RWPE2 (cell line): Measurements from ENCODE around the gene INPP5J.

Experiments
- ATAC-seq: fragments of 200-7000 bp; cut with Tn5 transposase; 3 replicates; pipeline ENCODE4 v1.9.1; 2021; ENCODE audit warnings: low read depth
- DNase-seq: peaks from one replicate; pipeline ENCODE4 v3.0.0-alpha.2; 2020; ENCODE audit warnings: low spot score
- H3K27ac ChIP-seq: fragments of 450-650 bp; 2 replicates; pipeline ENCODE4 v1.5.1; 2017; ENCODE audit warnings: mild to moderate bottlenecking; ENCODE audit not compliant: poor library complexity, severe bottlenecking
- H3K27me3 ChIP-seq: fragments of 250-450 bp; sonication (Bioruptor Pico); 2 replicates; pipeline ENCODE4 v1.5.1; 2021; ENCODE audit warnings: mild to moderate bottlenecking, moderate library complexity; ENCODE audit not compliant: insufficient read depth, poor library complexity, severe bottlenecking
- H3K36me3 ChIP-seq: fragments of 250-450 bp; sonication (Bioruptor Pico); 2 replicates; pipeline ENCODE4 v1.5.1; 2020; ENCODE audit warnings: low read depth, mild to moderate bottlenecking, moderate library complexity
- H3K4me1 ChIP-seq: fragments of 250-450 bp; sonication (Bioruptor Pico); 2 replicates; pipeline ENCODE4 v1.5.1; 2021; ENCODE audit warnings: mild to moderate bottlenecking, moderate library complexity; ENCODE audit not compliant: insufficient read depth, poor library complexity, severe bottlenecking
- H3K4me3 ChIP-seq: fragments of 250-450 bp; sonication (Bioruptor Pico); 2 replicates; pipeline ENCODE4 v1.5.1; 2021; ENCODE audit warnings: mild to moderate bottlenecking, moderate library complexity; ENCODE audit not compliant: severe bottlenecking
- H3K9me3 ChIP-seq: fragments of 250-450 bp; sonication (Bioruptor Pico); 2 replicates; pipeline ENCODE4 v1.5.1; 2021; ENCODE audit warnings: mild to moderate bottlenecking, moderate library complexity; ENCODE audit not compliant: severe bottlenecking
- CTCF ChIP-seq: fragments of 450-650 bp; IDR thresholded peaks from one replicate; pipeline ENCODE4 v1.5.1; 2017; ENCODE audit warnings: mild to moderate bottlenecking, moderate library complexity; ENCODE audit not compliant: poor library complexity, severe bottlenecking

INPP5J gene

GRCh38 chr22:31103899-31104694, 18.7 kb upstream of the INPP5J start:
- no peaks in the 10 kb centered on the region for H3K9me3 ChIP-seq
- TF ChIP-seq CTCF: no peak
- no peaks in the 10 kb centered on the region for H3K27me3 ChIP-seq
- no peak overlapping the region for H3K27ac ChIP-seq
- DNase-seq (peak; percentile 64), ATAC-seq (no peak)
- H3K4me3 ChIP-seq: no peak overlapping the region
- H3K4me1 ChIP-seq: peaks cover 6% of the 10 kb centered on the region
- H3K36me3 ChIP-seq: peaks cover 36% of the 10 kb centered on the region

- Histone ChIP-seq H3K9me3 (no peaks in the 10 kb centered on the region), H3K4me3 (no peak overlapping the region), H3K27ac (no peak overlapping the region), H3K36me3 (peaks cover 28% of the 10 kb centered on the region), H3K27me3 (no peaks in the 10 kb centered on the region), H3K4me1 (peaks cover 6% of the 10 kb centered on the region)
- ATAC-seq (no peak), DNase-seq (peak; percentile 61)
- TF ChIP-seq CTCF: no peak
Observed at GRCh38 chr22:31104869-31105268, 17.9 kb upstream of the INPP5J start.

GRCh38 chr22:31105282-31105929, 17.4 kb upstream of the INPP5J start:
- H3K9me3 ChIP-seq: no peaks in the 10 kb centered on the region
- no peak overlapping the region for H3K27ac ChIP-seq
- DNase-seq (no peak), ATAC-seq (no peak; the same call in 2 of the 3 replicates)
- peaks cover 6% of the 10 kb centered on the region for H3K4me1 ChIP-seq
- TF ChIP-seq CTCF: no peak
- H3K4me3 ChIP-seq: no peak overlapping the region
- H3K36me3 ChIP-seq: peaks cover 22% of the 10 kb centered on the region
- no peaks in the 10 kb centered on the region for H3K27me3 ChIP-seq

GRCh38 chr22:31106001-31106571, 16.7 kb upstream of the INPP5J start:
- H3K27me3 ChIP-seq: no peaks in the 10 kb centered on the region
- peak; percentile 20 for ATAC-seq
- H3K4me3 ChIP-seq: no peak overlapping the region
- DNase-seq: peak; percentile 54
- no peaks in the 10 kb centered on the region for H3K9me3 ChIP-seq
- H3K36me3 ChIP-seq: peaks cover 19% of the 10 kb centered on the region
- H3K4me1 ChIP-seq: peaks cover 6% of the 10 kb centered on the region
- peak; percentile 20 for TF ChIP-seq CTCF
- H3K27ac ChIP-seq: no peak overlapping the region
